ENCODE results near the gene RRP9. TPM values are rescaled to one million over a fixed set of nuclear protein-coding genes. Genes with fewer than 3 reads are reported as not detected.
A peak's percentile ranks its signal among the peaks of the same experiment; 100 is the strongest.

Gene RRP9
- total RNA-seq, 2 donors from 2014 or later: 14.9 to 18.6 TPM

DNA sequence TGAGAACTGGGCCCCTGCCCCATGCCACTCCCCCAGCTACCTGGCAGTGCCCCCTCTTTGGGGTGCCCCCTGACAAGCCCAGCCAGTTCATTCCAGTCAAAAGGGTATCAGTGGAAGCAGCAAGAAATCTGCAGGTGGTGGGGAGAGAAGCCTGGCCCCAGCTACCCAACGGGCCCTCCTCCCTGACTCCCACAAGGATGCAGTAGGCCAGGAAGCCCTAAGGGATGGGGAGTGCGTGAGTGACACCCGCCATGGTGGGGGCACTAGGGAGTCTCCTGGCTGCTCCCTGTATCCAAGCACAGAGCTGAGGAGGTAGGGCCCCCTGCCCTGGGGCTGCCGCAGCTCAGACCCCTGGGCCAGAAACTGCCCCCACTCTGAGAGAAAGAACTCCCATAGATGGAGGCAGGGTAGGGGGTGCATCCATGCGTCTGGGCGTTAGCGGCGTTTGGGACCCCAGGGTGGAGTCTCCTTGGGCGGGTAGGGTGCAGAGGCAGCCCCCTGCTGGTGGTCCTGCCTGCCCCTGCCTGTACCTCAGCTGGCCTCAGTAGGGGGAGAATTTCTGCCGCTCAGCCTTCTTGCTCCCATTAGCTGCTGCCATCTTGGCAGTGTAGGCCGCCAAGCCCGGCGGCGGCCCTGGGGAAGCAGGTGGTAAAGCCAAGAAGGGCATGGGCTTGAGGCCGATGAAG lies 16.0 kb upstream of the RRP9 start:
- 90% methylated on average over 15 of the region's 15 CpGs for WGBS
- Histone ChIP-seq H3K9me3 (no peaks in the 10 kb centered on the region), H3K4me3 (no peak overlapping the region), H3K27ac (no peak overlapping the region), H3K36me3 (no peaks in the 10 kb centered on the region), H3K4me1 (replicated peaks) (peaks cover 8% of the 10 kb centered on the region), H3K27me3 (replicated peaks; ENCODE audit: insufficient read depth) (no peaks in the 10 kb centered on the region)
- no peak for TF ChIP-seq POLR2A (IDR thresholded peaks at IDR 0.05)
- no peak for TF ChIP-seq POLR2AphosphoS5 (IDR thresholded peaks at IDR 0.05)
- no peak for TF ChIP-seq CTCF (IDR thresholded peaks at IDR 0.05)
- no peak for DNase-seq (ENCODE audit: low spot score)
- intact Hi-C loops (cut with DNase I): no loop called here

- no peaks in the 10 kb centered on the region for H3K36me3 ChIP-seq
- no peaks in the 10 kb centered on the region for H3K27me3 ChIP-seq (replicated peaks; ENCODE audit: insufficient read depth)
- no peak for TF ChIP-seq POLR2AphosphoS5 (IDR thresholded peaks at IDR 0.05)
- peak in 2 of 4 experiments; percentile 37 to 58 for TF ChIP-seq CTCF (IDR thresholded peaks at IDR 0.05)
- peak; percentile 23 for TF ChIP-seq POLR2A (IDR thresholded peaks at IDR 0.05)
- WGBS: 3% methylated on average over 60 of the region's 97 CpGs
- peak; percentile 63 for DNase-seq (ENCODE audit: low spot score)
- peak overlapping the region; percentile 29 to 35 for H3K4me3 ChIP-seq
- H3K4me1 ChIP-seq (replicated peaks): peaks cover 8% of the 10 kb centered on the region
- H3K27ac ChIP-seq: peak overlapping the region; percentile 69 to 73
- no peaks in the 10 kb centered on the region for H3K9me3 ChIP-seq
- intact Hi-C loops (cut with DNase I): no loop called here
These were observed 14.4 kb upstream of the RRP9 start for GRCh38 chr3:51955893-51956770.

- WGBS: 39% methylated on average over 31 of the region's 33 CpGs
- H3K27me3 ChIP-seq (replicated peaks; ENCODE audit: insufficient read depth): no peaks in the 10 kb centered on the region
- H3K27ac ChIP-seq: peak within 1 kb of the TSS; percentile 69 to 73
- no peak for DNase-seq (ENCODE audit: low spot score)
- intact Hi-C loops (cut with DNase I): no loop called here
- TF ChIP-seq CTCF (IDR thresholded peaks at IDR 0.05) (no peak), POLR2A (IDR thresholded peaks at IDR 0.05) (no peak), POLR2AphosphoS5 (IDR thresholded peaks at IDR 0.05) (no peak)
- H3K9me3 ChIP-seq: no peaks in the 10 kb centered on the region
- H3K4me1 ChIP-seq (replicated peaks): peaks cover 8% of the 10 kb centered on the region
- H3K4me3 ChIP-seq: peak within 1 kb of the TSS; percentile 29 to 35
- H3K36me3 ChIP-seq: no peaks in the 10 kb centered on the region
These were observed 13.6 kb upstream of the RRP9 start, which contains the start of gene GPR62 for GRCh38 chr3:51955175-51955892. TSS of gene GPR62 (plus strand) at chr3:51955381. CDS start at chr3:51955653, 272 bp downstream.

GRCh38 chr3:51954713-51955112 lies 13.0 kb upstream of the RRP9 start:
- Histone ChIP-seq H3K27ac (no peak overlapping the region), H3K36me3 (no peaks in the 10 kb centered on the region), H3K4me1 (replicated peaks) (peaks cover 8% of the 10 kb centered on the region), H3K27me3 (replicated peaks; ENCODE audit: insufficient read depth) (no peaks in the 10 kb centered on the region), H3K9me3 (no peaks in the 10 kb centered on the region), H3K4me3 (no peak overlapping the region)
- TF ChIP-seq CTCF (IDR thresholded peaks at IDR 0.05) (no peak), POLR2AphosphoS5 (IDR thresholded peaks at IDR 0.05) (no peak), POLR2A (IDR thresholded peaks at IDR 0.05) (no peak)
- DNase-seq (ENCODE audit: low spot score): no peak
- intact Hi-C loops (cut with DNase I): no loop called here
- 74% methylated on average over 1 of the region's 1 CpG for WGBS

All from prostate gland (tissue), 2 donors.